Measurements from ENCODE around the gene USP6NL. TPM values are rescaled to one million over a fixed set of nuclear protein-coding genes. Genes with fewer than 3 reads are reported as not detected.

USP6NL gene
- total and polyA plus RNA-seq, 9 of the 15 experiments (the other 6 are each of a cell fraction or from before 2014, with no cell fraction given) = 3.2 to 26.6 (median 19.8) TPM

DNA sequence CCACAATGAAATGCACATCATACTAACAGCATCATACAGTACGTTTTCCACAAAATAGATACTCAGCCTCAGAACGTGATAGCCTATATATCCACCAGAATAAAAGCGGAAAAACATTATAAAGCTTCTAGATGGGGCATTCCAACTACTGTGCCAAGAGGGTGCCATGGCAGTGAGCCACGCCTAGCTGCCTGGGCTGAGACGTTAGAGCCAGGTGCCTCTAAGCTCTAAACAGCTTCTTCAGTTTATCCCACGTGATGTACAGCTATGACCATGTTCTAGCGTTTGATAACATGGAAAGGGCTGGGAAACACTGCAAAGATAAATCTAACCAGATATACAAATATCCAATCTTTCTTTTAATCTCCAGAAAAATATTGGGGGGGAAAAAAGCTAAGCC, 17.8 kb downstream of the USP6NL start:
- intact Hi-C loops (cut with micrococcal nuclease) (no loop called here), in situ Hi-C loops (cut with MboI) (no loop called here)
- H3K27ac ChIP-seq (ENCODE audit: extremely low read depth, low read depth, low read length) = no peak overlapping the region
- CTCF ChIA-PET (ENCODE audit: low intra/inter-chr PET ratio) = interaction anchor here (0.5 kb wide), 1 partner anchor 144 kb away, joined by 3 read pairs; no protein-coding TSS in a partner anchor
- H3K4me3 ChIP-seq = no peak overlapping the region
- DNase-seq (ENCODE audit: extremely low read depth in 1 of 4, low spot score in 3 of 4) (no peak), ATAC-seq (peak; percentile 39), FAIRE-seq (no peak)
- no peaks in the 10 kb centered on the region for H3K9me1 ChIP-seq (ENCODE audit: control insufficient read depth, insufficient read depth, low read length)
- H3K4me1 ChIP-seq (replicated peaks in 1 of 2; ENCODE audit: control insufficient read depth in 2 of 2, insufficient read depth in 2 of 2, low read length in 2 of 2) = peaks cover 3 to 39% of the 10 kb centered on the region in 2 experiments
- H3K9ac ChIP-seq (ENCODE audit: insufficient read depth in 1 of 2, low read depth in 2 of 2, low read length in 2 of 2) = no peak overlapping the region
- no TSS peak for BruUV-seq (replicated peaks)
- H3K79me2 ChIP-seq (ENCODE audit: control insufficient read depth, insufficient read depth, low read length) = peaks cover 98% of the 10 kb centered on the region
- H3K9me3 ChIP-seq (replicated peaks; ENCODE audit: control insufficient read depth, insufficient read depth, low read depth, low read length) = no peaks in the 10 kb centered on the region
- 35% methylated on average over 7 of the region's 7 CpGs for WGBS (ENCODE audit: insufficient coverage, low coverage, missing lambda C conversion rate)
- H4K20me1 ChIP-seq (replicated peaks; ENCODE audit: control insufficient read depth, insufficient read depth, low read length) = peaks cover 11% of the 10 kb centered on the region; the same call in 1 of the 2 replicates
- POLR2A ChIA-PET = interaction anchor here (0.5 to 2.5 kb wide), 9 partner anchors 9 to 75 kb away, joined by 3 to 24 read pairs (median 4); no protein-coding TSS in a partner anchor
- no peak overlapping the region for H2AFZ ChIP-seq (ENCODE audit: low read depth, low read length)
- H3K4me2 ChIP-seq (ENCODE audit: insufficient read depth, low read length) = peak overlapping the region; percentile 16; the same call in 1 of the 2 replicates
- TF ChIP-seq NFXL1 (CRISPR knock-in tag; IDR thresholded peaks at IDR 0.05) (no peak), ZNF592 (IDR thresholded peaks at IDR 0.05) (0 out of 2 replicates have a peak, but pooled peaks have one; percentile 21), FOXJ2 (tag; IDR thresholded peaks at IDR 0.05) (0 out of 2 replicates have a peak, but pooled peaks have one; percentile 19), NEUROD1 (IDR thresholded peaks at IDR 0.05; ENCODE audit: borderline replicate concordance, low read depth, low read length, partially characterized antibody) (no peak), RAD51 (IDR thresholded peaks at IDR 0.05; ENCODE audit: borderline replicate concordance, low read depth) (peak; percentile 38; the same call in 1 of the 2 replicates), EP300 (IDR thresholded peaks at IDR 0.05; ENCODE audit: low read length) (0 out of 2 replicates have a peak, but pooled peaks have one; percentile 5), CBFA2T3 (IDR thresholded peaks at IDR 0.05) (peak; percentile 43; the same call in 1 of the 2 replicates), DPF2 (IDR thresholded peaks at IDR 0.05) (0 out of 2 replicates have a peak, but pooled peaks have one; percentile 12), TEAD4 (IDR thresholded peaks at IDR 0.05; ENCODE audit: low read length) (peak; percentile 29; the same call in 1 of the 2 replicates), TEAD4 (CRISPR knock-in tag; IDR thresholded peaks at IDR 0.05; ENCODE audit: borderline replicate concordance) (no peak), POLR2B (IDR thresholded peaks at IDR 0.05; ENCODE audit: low read depth, partially characterized antibody) (no peak), ARID1B (IDR thresholded peaks at IDR 0.05) (0 out of 2 replicates have a peak, but pooled peaks have one; percentile 18), IRF2 (CRISPR knock-in tag; IDR thresholded peaks at IDR 0.05) (no peak)
- peaks cover 19% of the 10 kb centered on the region for H3K36me3 ChIP-seq (ENCODE audit: control insufficient read depth, insufficient read depth, low read length)
- no peaks in the 10 kb centered on the region for H3K27me3 ChIP-seq (ENCODE audit: control insufficient read depth in 2 of 2, insufficient read depth in 2 of 2, low read length in 2 of 2)
